Vagina (tissue), 2 donors: ENCODE results near the gene ASPRV1.

Experiments used
- CTCF ChIP-seq, 3 experiments: fragments of 450-650 bp in 2 of 3; fragments of 200-600 bp in 1 of 3; sonication (generic) in 1 of 3; IDR thresholded peaks; one replicate each; pipeline ENCODE4 v1.5.1; 2017 to 2019; ENCODE audit warnings: antibody characterized with exemption in 3 of 3, mild to moderate bottlenecking in 2 of 3, moderate library complexity in 2 of 3
- POLR2A ChIP-seq, 2 donors: fragments of 450-650 bp; IDR thresholded peaks; one replicate each; pipeline ENCODE4 v1.6.1; 2017; ENCODE audit warnings: antibody characterized with exemption in 2 of 2, mild to moderate bottlenecking in 2 of 2, moderate library complexity in 2 of 2
- POLR2AphosphoS5 ChIP-seq, 2 donors: sonication (generic); formaldehyde crosslinking; IDR thresholded peaks; one replicate each; pipeline ENCODE4 v1.9.0; 2017; ENCODE audit warnings: antibody characterized with exemption in 2 of 2, mild to moderate bottlenecking in 2 of 2, low read depth in 1 of 2; ENCODE audit not compliant: insufficient read depth in 1 of 2

- TF ChIP-seq CTCF (IDR thresholded peaks at IDR 0.05) (no peak), POLR2AphosphoS5 (IDR thresholded peaks at IDR 0.05; ENCODE audit: insufficient read depth in 1 of 2, low read depth in 1 of 2) (no peak), POLR2A (IDR thresholded peaks at IDR 0.05) (no peak)
These were observed 21.7 kb downstream of the ASPRV1 start for GRCh38 chr2:69939722-69940121.
